BE2C (cell line): ENCODE measurements around the gene APOB.
A peak's percentile ranks its signal among the peaks of the same experiment; 100 is the strongest.

ENCODE experiments used
- DNase-seq: peaks from one replicate; pipeline ENCODE4 v3.0.0-alpha.2; 2020
- H3K27me3 ChIP-seq: fragments of 250-450 bp; sonication (Bioruptor Pico); 2 replicates; pipeline ENCODE4 v1.5.1; 2020; ENCODE audit warnings: mild to moderate bottlenecking
- H3K36me3 ChIP-seq: fragments of 250-450 bp; sonication (Bioruptor Pico); 2 replicates; pipeline ENCODE4 v1.5.1; 2020; ENCODE audit warnings: mild to moderate bottlenecking
- H3K4me1 ChIP-seq: fragments of 250-450 bp; sonication (Bioruptor Pico); 2 replicates; pipeline ENCODE4 v1.5.1; 2020
- H3K4me3 ChIP-seq: 2 replicates; pipeline ENCODE4 v1.5.1; 2011; ENCODE audit warnings: low read depth, low read length
- H3K9me3 ChIP-seq: fragments of 250-450 bp; sonication (Bioruptor Pico); 2 replicates; pipeline ENCODE4 v1.5.1; 2020
- CTCF ChIP-seq: IDR thresholded peaks from 2 replicates; pipeline ENCODE4 v1.5.1; 2012; ENCODE audit warnings: mild to moderate bottlenecking, low read depth, low read length

APOB gene

GRCh38 chr2:21059885-21060610, 16.2 kb upstream of the APOB start:
- no peaks in the 10 kb centered on the region; the same call in 1 of the 2 replicates for H3K9me3 ChIP-seq
- no peaks in the 10 kb centered on the region for H3K36me3 ChIP-seq
- TF ChIP-seq CTCF, result no peak
- no peaks in the 10 kb centered on the region for H3K27me3 ChIP-seq
- H3K4me3 ChIP-seq, result no peak overlapping the region
- H3K4me1 ChIP-seq, result peaks cover 16% of the 10 kb centered on the region
- no peak for DNase-seq

GRCh38 chr2:21057097-21057496, 13.2 kb upstream of the APOB start:
- TF ChIP-seq CTCF, result no peak
- no peak overlapping the region for H3K4me3 ChIP-seq
- DNase-seq, result no peak
- H3K36me3 ChIP-seq, result no peaks in the 10 kb centered on the region
- H3K27me3 ChIP-seq, result no peaks in the 10 kb centered on the region
- H3K4me1 ChIP-seq, result peaks cover 19% of the 10 kb centered on the region
- H3K9me3 ChIP-seq, result no peaks in the 10 kb centered on the region

- H3K27me3 ChIP-seq, result no peaks in the 10 kb centered on the region
- no peak overlapping the region for H3K4me3 ChIP-seq
- no peaks in the 10 kb centered on the region for H3K36me3 ChIP-seq
- peaks cover 19% of the 10 kb centered on the region for H3K4me1 ChIP-seq
- no peak for TF ChIP-seq CTCF
- H3K9me3 ChIP-seq, result no peaks in the 10 kb centered on the region
- DNase-seq, result peak; percentile 49
These were observed 12.3 kb upstream of the APOB start for GRCh38 chr2:21055879-21056790.

GRCh38 chr2:21055451-21055850, 11.6 kb upstream of the APOB start:
- peaks cover 19% of the 10 kb centered on the region for H3K4me1 ChIP-seq
- no peaks in the 10 kb centered on the region for H3K36me3 ChIP-seq
- H3K9me3 ChIP-seq, result no peaks in the 10 kb centered on the region
- no peak for TF ChIP-seq CTCF
- no peaks in the 10 kb centered on the region for H3K27me3 ChIP-seq
- no peak for DNase-seq
- H3K4me3 ChIP-seq, result no peak overlapping the region

- no peak for DNase-seq
- Histone ChIP-seq H3K27me3 (no peaks in the 10 kb centered on the region), H3K4me3 (no peak overlapping the region), H3K9me3 (no peaks in the 10 kb centered on the region), H3K36me3 (no peaks in the 10 kb centered on the region), H3K4me1 (peaks cover 19% of the 10 kb centered on the region)
- TF ChIP-seq CTCF, result no peak
These were observed 10.1 kb upstream of the APOB start for GRCh38 chr2:21054011-21054410.

GRCh38 chr2:21052044-21052443, 8.2 kb upstream of the APOB start:
- Histone ChIP-seq H3K36me3 (no peaks in the 10 kb centered on the region), H3K27me3 (no peaks in the 10 kb centered on the region), H3K9me3 (no peaks in the 10 kb centered on the region), H3K4me1 (peaks cover 31% of the 10 kb centered on the region), H3K4me3 (no peak overlapping the region)
- no peak for TF ChIP-seq CTCF
- no peak for DNase-seq
